Endothelial cell of umbilical vein (primary cell): ENCODE results near the gene TM9SF2.

Source experiments
- EZH2 ChIP-seq: IDR thresholded peaks from 2 replicates; pipeline ENCODE4 v1.6.1; 2012; ENCODE audit warnings: borderline replicate concordance, low read depth, mild to moderate bottlenecking, moderate library complexity, low read length, inconsistent platforms; ENCODE audit not compliant: severe bottlenecking
- JUN ChIP-seq: IDR thresholded peaks from 2 replicates; pipeline ENCODE4 v1.6.1; 2011; ENCODE audit warnings: borderline replicate concordance, low read depth; ENCODE audit not compliant: insufficient read length, insufficient read depth
- TF ChIP-seq, protein P1 (sequence below), 2 donors: IDR thresholded peaks; 1 replicate in 1 of 2; 2 replicates in 1 of 2; pipeline ENCODE4 v1.5.1; 2011; ENCODE audit warnings: low read length in 2 of 2, mild to moderate bottlenecking in 2 of 2, moderate library complexity in 2 of 2, control low read depth in 1 of 2, inconsistent platforms in 1 of 2, low read depth in 1 of 2; ENCODE audit not compliant: insufficient read depth in 1 of 2; ENCODE audit errors: extremely low read depth in 1 of 2

DNA sequence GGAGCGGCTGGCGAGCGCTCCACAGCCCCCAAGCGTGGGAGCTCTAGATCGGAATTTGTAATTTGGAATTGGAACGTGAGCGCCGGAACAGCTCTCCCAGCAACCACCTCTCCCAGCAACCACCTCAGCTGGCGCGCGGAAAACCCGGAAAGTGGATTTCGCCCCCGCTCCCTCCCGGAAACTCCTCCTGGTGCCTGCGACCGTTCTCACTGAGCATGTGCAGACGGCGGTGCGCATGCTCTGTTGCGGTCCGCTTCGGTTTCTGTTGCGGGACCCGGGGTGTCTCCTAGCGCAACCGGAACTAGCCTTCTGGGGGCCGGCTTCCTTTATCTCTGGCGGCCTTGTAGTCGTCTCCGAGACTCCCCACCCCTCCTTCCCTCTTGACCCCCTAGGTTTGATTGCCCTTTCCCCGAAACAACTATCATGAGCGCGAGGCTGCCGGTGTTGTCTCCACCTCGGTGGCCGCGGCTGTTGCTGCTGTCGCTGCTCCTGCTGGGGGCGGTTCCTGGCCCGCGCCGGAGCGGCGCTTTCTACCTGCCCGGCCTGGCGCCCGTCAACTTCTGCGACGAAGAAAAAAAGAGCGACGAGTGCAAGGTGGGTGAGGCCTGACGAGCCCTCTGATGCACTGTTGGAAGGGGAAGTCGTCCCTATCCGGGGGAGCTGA lies at the start of gene TM9SF2:
- TF ChIP-seq, protein P1, sequence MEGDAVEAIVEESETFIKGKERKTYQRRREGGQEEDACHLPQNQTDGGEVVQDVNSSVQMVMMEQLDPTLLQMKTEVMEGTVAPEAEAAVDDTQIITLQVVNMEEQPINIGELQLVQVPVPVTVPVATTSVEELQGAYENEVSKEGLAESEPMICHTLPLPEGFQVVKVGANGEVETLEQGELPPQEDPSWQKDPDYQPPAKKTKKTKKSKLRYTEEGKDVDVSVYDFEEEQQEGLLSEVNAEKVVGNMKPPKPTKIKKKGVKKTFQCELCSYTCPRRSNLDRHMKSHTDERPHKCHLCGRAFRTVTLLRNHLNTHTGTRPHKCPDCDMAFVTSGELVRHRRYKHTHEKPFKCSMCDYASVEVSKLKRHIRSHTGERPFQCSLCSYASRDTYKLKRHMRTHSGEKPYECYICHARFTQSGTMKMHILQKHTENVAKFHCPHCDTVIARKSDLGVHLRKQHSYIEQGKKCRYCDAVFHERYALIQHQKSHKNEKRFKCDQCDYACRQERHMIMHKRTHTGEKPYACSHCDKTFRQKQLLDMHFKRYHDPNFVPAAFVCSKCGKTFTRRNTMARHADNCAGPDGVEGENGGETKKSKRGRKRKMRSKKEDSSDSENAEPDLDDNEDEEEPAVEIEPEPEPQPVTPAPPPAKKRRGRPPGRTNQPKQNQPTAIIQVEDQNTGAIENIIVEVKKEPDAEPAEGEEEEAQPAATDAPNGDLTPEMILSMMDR (IDR thresholded peaks at IDR 0.05; ENCODE audit: extremely low read depth in 1 of 2, insufficient read depth in 1 of 2, low read depth in 1 of 2, low read length in 2 of 2) = no peak
- TF ChIP-seq EZH2 = no peak
- no peak for TF ChIP-seq JUN
